AG09309 (cell line): ENCODE measurements around the gene SIK2.
"Not testable (repeated sequence)": the region's sequence is repeated elsewhere in the genome, so short reads cannot be mapped to it uniquely, and the experiment has no call there.

ENCODE experiments used
- DNase-seq: peaks from one replicate; pipeline ENCODE4 v3.0.0-alpha.2; 2010; ENCODE audit warnings: low read depth
- H3K4me3 ChIP-seq: 2 replicates; pipeline ENCODE4 v1.5.1; 2011; ENCODE audit warnings: mild to moderate bottlenecking, low read depth, low read length, moderate library complexity; ENCODE audit not compliant: control insufficient read depth
- CTCF ChIP-seq: IDR thresholded peaks from 2 replicates; pipeline ENCODE4 v1.5.1; 2011; ENCODE audit warnings: mild to moderate bottlenecking, low read depth, low read length, inconsistent platforms; ENCODE audit not compliant: insufficient read depth, control insufficient read depth; ENCODE audit errors: missing control alignments

Gene SIK2

GRCh38 chr11:111707691-111708067 is 105.4 kb downstream of the SIK2 start:
- no peak for TF ChIP-seq CTCF
- DNase-seq: no peak
- H3K4me3 ChIP-seq: no peak overlapping the region

- H3K4me3 ChIP-seq: no peak overlapping the region
- no peak for DNase-seq
- no peak for TF ChIP-seq CTCF
Measured at GRCh38 chr11:111714522-111714921, 112.3 kb downstream of the SIK2 start.

GRCh38 chr11:111715142-111715816 is 113.0 kb downstream of the SIK2 start:
- no peak overlapping the region for H3K4me3 ChIP-seq
- DNase-seq: no peak

GRCh38 chr11:111717660-111718059 is 115.4 kb downstream of the SIK2 start:
- not testable (repeated sequence) for DNase-seq, H3K4me3 ChIP-seq

More at GRCh38 chr11:111715142-111715816, 113.0 kb downstream of the SIK2 start:
- TF ChIP-seq CTCF: no peak

GRCh38 chr11:111718436-111718835 is 116.2 kb downstream of the SIK2 start:
- no peak for TF ChIP-seq CTCF
- peak; percentile 54 for DNase-seq
- H3K4me3 ChIP-seq: no peak overlapping the region

GRCh38 chr11:111718859-111719258 is 116.6 kb downstream of the SIK2 start:
- DNase-seq: no peak
- TF ChIP-seq CTCF: no peak
- no peak overlapping the region for H3K4me3 ChIP-seq

GRCh38 chr11:111719379-111719778 is 117.1 kb downstream of the SIK2 start:
- DNase-seq: no peak
- no peak overlapping the region for H3K4me3 ChIP-seq
- TF ChIP-seq CTCF: no peak
